Measurements from ENCODE around the gene ETS1.

The ETS1 gene

GRCh38 chr11:128595221-128595620 is 7.9 kb upstream of the ETS1 start:
- no peak overlapping the region for H3K27ac Mint-ChIP-seq
- intact Hi-C loops (cut with micrococcal nuclease): no loop called here

GRCh38 chr11:128594226-128594625 is 6.9 kb upstream of the ETS1 start:
- no peaks in the 10 kb centered on the region for H3K4me1 Mint-ChIP-seq (ENCODE audit: low read depth)

More at GRCh38 chr11:128595221-128595620, 7.9 kb upstream of the ETS1 start:
- no peaks in the 10 kb centered on the region for H3K9me3 Mint-ChIP-seq
- H3K27me3 Mint-ChIP-seq: peaks cover 9% of the 10 kb centered on the region
- H3K4me1 Mint-ChIP-seq (ENCODE audit: low read depth): no peaks in the 10 kb centered on the region
- H3K4me3 Mint-ChIP-seq: no peak overlapping the region
- no peaks in the 10 kb centered on the region for H3K36me3 Mint-ChIP-seq (ENCODE audit: low read depth)

GRCh38 chr11:128593281-128593680 is 5.9 kb upstream of the ETS1 start:
- H3K27me3 Mint-ChIP-seq: peaks cover 9% of the 10 kb centered on the region
- H3K36me3 Mint-ChIP-seq (ENCODE audit: low read depth): no peaks in the 10 kb centered on the region
- intact Hi-C loops (cut with micrococcal nuclease): no loop called here
- H3K4me3 Mint-ChIP-seq: no peak overlapping the region
- no peaks in the 10 kb centered on the region for H3K4me1 Mint-ChIP-seq (ENCODE audit: low read depth)
- no peak overlapping the region for H3K27ac Mint-ChIP-seq
- no peaks in the 10 kb centered on the region for H3K9me3 Mint-ChIP-seq

More at GRCh38 chr11:128594226-128594625, 6.9 kb upstream of the ETS1 start:
- no peak overlapping the region for H3K4me3 Mint-ChIP-seq
- intact Hi-C loops (cut with micrococcal nuclease): no loop called here
- peaks cover 9% of the 10 kb centered on the region for H3K27me3 Mint-ChIP-seq
- H3K9me3 Mint-ChIP-seq: no peaks in the 10 kb centered on the region
- H3K36me3 Mint-ChIP-seq (ENCODE audit: low read depth): no peaks in the 10 kb centered on the region
- H3K27ac Mint-ChIP-seq: no peak overlapping the region

DNA sequence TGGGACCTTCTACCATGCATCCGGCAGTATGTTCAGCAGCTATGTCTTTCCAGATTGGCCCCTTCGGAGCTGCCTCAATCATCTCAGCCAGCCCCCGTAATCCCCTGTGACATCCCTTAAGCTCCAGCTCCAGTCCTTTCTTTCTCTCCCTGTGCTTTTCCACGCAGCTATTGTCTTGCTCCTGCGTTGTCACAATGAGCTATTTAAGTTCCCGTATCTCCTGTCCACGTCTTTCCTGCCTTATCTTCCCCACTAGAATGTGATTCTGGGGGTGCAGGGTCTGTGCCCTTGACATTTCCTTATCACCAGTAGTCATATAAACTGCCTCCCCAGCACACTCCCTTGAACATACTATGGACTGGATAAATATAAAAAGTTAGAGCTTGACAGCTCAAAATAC is 5.1 kb upstream of the ETS1 start:
- Mint-ChIP-seq H3K4me3 (no peak overlapping the region), H3K36me3 (ENCODE audit: low read depth) (no peaks in the 10 kb centered on the region)
- intact Hi-C loops (cut with micrococcal nuclease): no loop called here

GRCh38 chr11:128590587-128590986 is 3.2 kb upstream of the ETS1 start:
- no peaks in the 10 kb centered on the region for H3K9me3 Mint-ChIP-seq
- no peak overlapping the region for H3K27ac Mint-ChIP-seq

More for the DNA sequence above, 5.1 kb upstream of the ETS1 start:
- peaks cover 11% of the 10 kb centered on the region for H3K27me3 Mint-ChIP-seq
- H3K9me3 Mint-ChIP-seq: no peaks in the 10 kb centered on the region
- no peaks in the 10 kb centered on the region for H3K4me1 Mint-ChIP-seq (ENCODE audit: low read depth)
- no peak overlapping the region for H3K27ac Mint-ChIP-seq

DNA sequence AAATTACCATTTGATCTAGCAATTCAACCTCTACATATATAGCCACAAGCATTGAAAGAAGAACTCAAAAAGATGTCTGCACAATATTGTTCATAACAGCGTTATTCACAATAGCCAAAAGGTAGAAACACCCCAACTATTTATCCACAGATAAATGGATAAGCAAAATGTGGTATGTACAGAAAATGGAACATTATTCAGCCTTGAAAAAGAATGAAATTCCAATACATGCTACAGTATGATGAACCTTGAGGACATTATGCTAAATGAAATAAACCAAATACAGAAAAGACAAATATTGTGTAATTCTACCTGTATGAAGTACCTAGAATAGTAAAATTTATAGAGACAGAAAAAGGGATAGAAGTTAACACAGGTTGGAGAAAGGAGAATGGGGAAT is 2.6 kb upstream of the ETS1 start:
- Mint-ChIP-seq H3K27me3 (peaks cover 13% of the 10 kb centered on the region), H3K4me3 (no peak overlapping the region), H3K4me1 (ENCODE audit: low read depth) (peaks cover under 1% of the 10 kb centered on the region), H3K27ac (no peak overlapping the region), H3K9me3 (no peaks in the 10 kb centered on the region), H3K36me3 (ENCODE audit: low read depth) (no peaks in the 10 kb centered on the region)
- intact Hi-C loops (cut with micrococcal nuclease): no loop called here

More at GRCh38 chr11:128590587-128590986, 3.2 kb upstream of the ETS1 start:
- H3K27me3 Mint-ChIP-seq: peaks cover 12% of the 10 kb centered on the region
- no peaks in the 10 kb centered on the region for H3K36me3 Mint-ChIP-seq (ENCODE audit: low read depth)
- no peaks in the 10 kb centered on the region for H3K4me1 Mint-ChIP-seq (ENCODE audit: low read depth)
- H3K4me3 Mint-ChIP-seq: no peak overlapping the region
- intact Hi-C loops (cut with micrococcal nuclease): no loop called here

DNA sequence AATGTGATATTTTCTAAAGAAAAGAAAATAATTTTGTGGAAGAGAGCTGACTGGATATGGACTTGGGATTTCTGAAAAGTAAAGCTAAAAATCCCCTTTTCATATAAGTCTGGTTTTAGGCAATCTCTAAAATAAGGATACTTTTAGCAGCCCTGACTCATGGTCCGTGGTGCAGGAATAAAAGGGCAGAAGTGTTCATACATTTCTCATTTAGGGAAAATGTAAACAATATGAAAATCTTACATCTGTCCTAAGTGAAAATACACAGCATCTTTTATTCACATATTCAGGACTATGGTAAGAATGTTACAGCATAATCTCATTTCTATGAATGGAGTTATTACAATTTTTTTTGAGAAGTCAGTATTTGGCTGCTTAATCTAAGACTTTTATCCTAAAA is 735 bp upstream of the ETS1 start:
- Mint-ChIP-seq H3K36me3 (ENCODE audit: low read depth) (no peaks in the 10 kb centered on the region), H3K27me3 (peaks cover 13% of the 10 kb centered on the region), H3K4me3 (no peak overlapping the region), H3K9me3 (no peaks in the 10 kb centered on the region), H3K27ac (no peak overlapping the region), H3K4me1 (ENCODE audit: low read depth) (peaks cover 8% of the 10 kb centered on the region)
- intact Hi-C loops (cut with micrococcal nuclease): no loop called here

DNA sequence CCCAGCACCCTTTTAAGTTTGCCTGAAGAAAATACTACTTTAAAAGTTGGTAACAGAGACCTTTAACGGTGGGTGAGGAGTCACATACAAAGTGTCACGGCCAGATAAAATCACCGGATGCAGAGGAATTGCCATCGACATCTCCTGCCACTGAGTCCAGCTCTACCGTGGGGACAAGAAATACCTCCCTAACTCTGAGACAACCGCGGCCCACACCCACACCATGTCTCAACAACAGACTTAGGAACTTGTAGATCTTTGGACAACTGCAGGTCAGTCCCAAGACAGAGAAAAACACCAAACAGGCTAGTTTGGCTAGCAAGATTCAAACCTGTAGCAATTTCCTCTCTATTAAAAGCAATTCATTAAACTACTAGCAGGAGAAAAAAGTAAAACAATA is 669 bp downstream of the ETS1 start:
- Mint-ChIP-seq H3K36me3 (ENCODE audit: low read depth) (no peaks in the 10 kb centered on the region), H3K27ac (no peak overlapping the region), H3K9me3 (no peaks in the 10 kb centered on the region), H3K27me3 (peaks cover 9% of the 10 kb centered on the region), H3K4me3 (no peak overlapping the region), H3K4me1 (ENCODE audit: low read depth) (peaks cover 15% of the 10 kb centered on the region)
- intact Hi-C loops (cut with micrococcal nuclease): no loop called here

DNA sequence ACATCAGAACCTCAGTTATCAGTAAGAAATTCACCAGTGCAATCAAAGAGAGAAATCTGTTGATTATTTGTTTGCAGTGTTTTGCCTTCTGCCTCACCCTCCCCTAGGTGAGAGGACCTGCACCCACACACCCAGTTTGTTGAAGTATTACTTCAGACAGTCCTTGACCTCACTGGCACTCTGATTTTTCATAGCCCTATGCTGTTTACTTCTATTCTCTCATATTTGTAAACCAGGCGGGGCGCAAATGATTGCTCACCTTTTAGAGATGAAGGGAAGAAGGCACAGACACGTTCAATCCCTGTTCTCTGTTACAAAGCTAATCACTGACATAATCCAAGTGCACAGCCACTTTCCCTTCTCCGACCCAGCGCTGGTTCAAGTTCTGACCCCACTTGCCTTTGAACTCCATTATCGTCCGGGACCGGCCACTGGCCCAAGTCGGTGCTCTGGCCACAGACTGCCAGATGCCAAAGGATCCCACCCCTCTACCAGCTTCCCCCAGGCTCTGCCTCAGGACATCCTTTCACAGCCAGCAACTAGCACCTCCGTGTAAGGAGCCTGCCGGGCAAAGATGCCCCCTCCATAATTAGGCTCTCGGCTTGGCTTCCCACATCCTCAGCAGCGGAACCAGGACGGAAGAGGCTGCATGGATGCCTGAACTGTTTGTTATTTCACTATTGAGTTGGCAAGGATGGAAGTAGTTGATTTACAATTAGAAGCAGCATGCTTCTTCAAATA is 1.7 kb downstream of the ETS1 start:
- H3K27me3 Mint-ChIP-seq: peaks cover 9% of the 10 kb centered on the region
- H3K9me3 Mint-ChIP-seq: no peaks in the 10 kb centered on the region
- no peak overlapping the region for H3K27ac Mint-ChIP-seq
- intact Hi-C loops (cut with micrococcal nuclease): no loop called here
- no peaks in the 10 kb centered on the region for H3K36me3 Mint-ChIP-seq (ENCODE audit: low read depth)
- no peak overlapping the region for H3K4me3 Mint-ChIP-seq
- peaks cover 18% of the 10 kb centered on the region for H3K4me1 Mint-ChIP-seq (ENCODE audit: low read depth)

DNA sequence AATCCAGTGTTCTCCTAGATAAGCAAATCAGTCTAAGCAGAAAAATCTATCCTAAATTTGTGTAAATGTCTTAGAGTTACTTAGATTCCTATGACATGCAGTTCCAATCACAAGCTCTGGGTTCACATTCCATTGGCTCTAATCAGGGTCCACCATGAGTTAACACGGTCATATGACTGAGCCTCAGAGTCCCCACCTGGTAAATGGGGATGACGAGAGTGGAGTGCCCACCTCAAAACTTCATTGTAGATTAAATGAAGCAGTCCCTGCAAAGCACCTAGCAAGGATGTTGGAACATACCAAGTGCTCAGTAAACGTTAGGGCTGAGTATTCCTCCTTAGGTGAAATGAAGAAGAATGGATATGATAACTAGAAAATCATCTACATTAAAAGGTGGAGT is 3.1 kb downstream of the ETS1 start:
- H3K27ac Mint-ChIP-seq: no peak overlapping the region
- intact Hi-C loops (cut with micrococcal nuclease): no loop called here

DNA sequence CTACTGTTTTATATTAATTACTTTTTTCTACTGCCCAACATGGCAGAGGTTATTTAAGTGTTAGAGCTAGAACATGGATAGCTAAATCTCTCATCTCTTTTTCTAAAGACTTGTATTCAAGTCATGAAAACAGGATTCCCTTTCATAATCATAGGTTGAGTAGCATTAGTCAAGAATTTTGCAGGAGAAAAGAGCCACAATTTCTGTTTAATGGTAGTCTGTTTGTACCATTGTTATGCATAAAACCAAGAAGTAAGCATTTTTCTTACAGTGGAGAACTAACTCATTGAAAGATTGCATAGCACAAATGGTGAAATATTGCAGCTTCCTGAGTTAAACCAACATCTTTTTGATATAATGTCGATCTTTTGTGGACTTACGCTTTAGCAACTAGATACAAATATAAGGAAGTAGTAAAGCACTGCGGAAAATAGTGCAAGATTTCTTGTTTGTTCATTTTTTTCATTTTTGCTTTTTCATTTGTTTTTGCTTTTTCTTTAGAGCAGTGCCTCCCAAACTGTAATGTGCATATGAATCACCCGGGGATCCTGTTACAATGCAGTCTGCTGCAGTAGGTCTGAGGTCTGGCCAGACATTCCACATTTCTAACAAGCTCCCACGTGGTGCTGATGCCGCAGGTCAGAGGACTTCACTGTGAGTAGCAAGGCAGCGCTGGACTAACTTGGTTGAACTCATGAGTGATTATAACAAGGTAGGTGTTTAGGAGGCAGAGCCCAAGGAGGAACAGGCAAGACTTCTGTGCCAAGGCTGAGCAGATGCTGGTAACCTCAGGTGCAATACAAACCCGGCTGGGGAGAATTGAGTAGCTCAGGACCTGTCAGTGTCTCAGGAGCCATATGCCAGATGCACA is 4.6 kb downstream of the ETS1 start:
- H3K27me3 Mint-ChIP-seq: peaks cover 10% of the 10 kb centered on the region
- no peaks in the 10 kb centered on the region for H3K9me3 Mint-ChIP-seq
- intact Hi-C loops (cut with micrococcal nuclease): no loop called here
- no peaks in the 10 kb centered on the region for H3K36me3 Mint-ChIP-seq (ENCODE audit: low read depth)
- peak overlapping the region; percentile 13 for H3K4me3 Mint-ChIP-seq
- H3K27ac Mint-ChIP-seq: no peak overlapping the region
- peaks cover 37% of the 10 kb centered on the region for H3K4me1 Mint-ChIP-seq (ENCODE audit: low read depth)

More for the DNA sequence above, 3.1 kb downstream of the ETS1 start:
- Mint-ChIP-seq H3K4me1 (ENCODE audit: low read depth) (peaks cover 32% of the 10 kb centered on the region), H3K4me3 (no peak overlapping the region), H3K36me3 (ENCODE audit: low read depth) (no peaks in the 10 kb centered on the region), H3K27me3 (peaks cover 9% of the 10 kb centered on the region), H3K9me3 (no peaks in the 10 kb centered on the region)

DNA sequence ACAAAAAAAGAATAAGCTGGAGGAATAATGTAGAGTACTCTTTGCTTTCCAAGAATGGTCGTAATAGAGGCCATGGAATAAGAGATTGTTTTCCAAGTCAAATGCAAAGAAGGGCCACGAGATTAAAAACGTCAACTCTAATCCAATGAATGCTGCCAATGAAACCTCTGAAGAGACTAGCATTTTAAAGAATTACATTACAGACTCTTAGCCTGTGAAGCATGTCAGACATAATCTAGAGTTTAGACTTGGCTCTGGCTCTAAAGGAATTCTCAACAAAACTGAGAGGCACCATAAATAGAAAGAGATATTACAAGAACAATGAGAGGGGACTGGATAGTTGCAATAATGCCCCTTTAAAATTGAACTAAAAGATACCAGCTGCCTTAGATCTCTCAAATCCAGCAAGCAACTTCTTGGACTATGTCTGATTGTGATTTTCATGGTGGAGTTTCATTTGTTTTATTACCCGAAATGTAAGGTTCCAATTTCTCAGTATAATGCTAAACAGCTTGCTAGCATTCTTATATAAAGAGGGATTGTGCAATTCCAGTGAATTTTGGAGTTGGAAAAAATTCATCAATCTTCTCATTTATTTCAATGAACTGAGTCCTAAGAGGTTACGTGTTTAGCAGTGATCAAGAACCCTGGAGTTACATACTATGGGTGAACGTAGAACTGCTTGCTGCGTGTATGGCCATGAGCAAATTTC is 5.6 kb downstream of the ETS1 start:
- no peaks in the 10 kb centered on the region for H3K36me3 Mint-ChIP-seq (ENCODE audit: low read depth)
- intact Hi-C loops (cut with micrococcal nuclease): no loop called here
- peaks cover 6% of the 10 kb centered on the region for H3K27me3 Mint-ChIP-seq
- H3K27ac Mint-ChIP-seq: no peak overlapping the region
- no peak overlapping the region for H3K4me3 Mint-ChIP-seq
- H3K4me1 Mint-ChIP-seq (ENCODE audit: low read depth): peaks cover 38% of the 10 kb centered on the region
- no peaks in the 10 kb centered on the region for H3K9me3 Mint-ChIP-seq

- Mint-ChIP-seq H3K9me3 (no peaks in the 10 kb centered on the region), H3K27ac (no peak overlapping the region), H3K4me1 (ENCODE audit: low read depth) (peaks cover 43% of the 10 kb centered on the region), H3K27me3 (peaks cover 3% of the 10 kb centered on the region), H3K4me3 (no peak overlapping the region), H3K36me3 (ENCODE audit: low read depth) (no peaks in the 10 kb centered on the region)
- intact Hi-C loops (cut with micrococcal nuclease): no loop called here
These were observed 6.7 kb downstream of the ETS1 start for GRCh38 chr11:128580612-128581011.
